ENCODE results near the gene FBXW9. TPM values are rescaled to one million over a fixed set of nuclear protein-coding genes. Genes with fewer than 3 reads are reported as not detected.
"Not testable (repeated sequence)": the region's sequence is repeated elsewhere in the genome, so short reads cannot be mapped to it uniquely, and the experiment has no call there.

Gene FBXW9
- total and polyA plus RNA-seq, 12 donors = 1.2 to 4.6 (median 2.1) TPM

- no peak for TF ChIP-seq CTCF (IDR thresholded peaks at IDR 0.05)
- Histone ChIP-seq H3K4me3 (no peak within 1 kb of the TSS), H3K36me3 (peaks cover 0 to 4% (median 0%) of the 10 kb centered on the region in 9 donors), H3K4me1 (no peaks in the 10 kb centered on the region), H3K27ac (no peak within 1 kb of the TSS), H3K27me3 (no peaks in the 10 kb centered on the region), H3K9me3 (no peaks in the 10 kb centered on the region)
- WGBS, 2 donors = 83 to 88% methylated on average over 9 of the region's 9 CpGs
- intact Hi-C loops (cut with DNase I) = no loop called here
- ATAC-seq (no peak), DNase-seq (no peak)
Observed at GRCh38 chr19:12687496-12688196, 8.8 kb downstream of the FBXW9 start, which contains the start of gene GNG14. Gene GNG14 (plus strand): TSS chr19:12687998. CDS start chr19:12688049, 51 bp downstream.

- intact Hi-C loops (cut with DNase I) = no loop called here
- WGBS, 2 donors = 76 to 82% methylated on average over 3 of the region's 3 CpGs
Observed at GRCh38 chr19:12685831-12686230, 10.6 kb downstream of the FBXW9 start.

GRCh38 chr19:12681074-12681987, 15.1 kb downstream of the FBXW9 start, which contains the start of gene DHPS:
Gene DHPS (minus strand): TSS chr19:12681880. CDS start chr19:12681766, 114 bp downstream.
- Histone ChIP-seq H3K27ac (peak within 1 kb of the TSS; percentile 91 to 98 (median 94)), H3K4me3 (peak within 1 kb of the TSS; percentile 71 to 100 (median 82)), H3K27me3 (no peaks in the 10 kb centered on the region), H3K36me3 (peaks cover 0 to 39% (median 29%) of the 10 kb centered on the region in 9 donors), H3K9me3 (no peaks in the 10 kb centered on the region), H3K4me1 (peaks cover 0 to 29% (median 13%) of the 10 kb centered on the region in 9 donors)
- peak; percentile 89 to 96 (median 94) for ATAC-seq
- WGBS, 2 donors = 0% methylated on average over 68 of the region's 68 CpGs
- DNase-seq = peak; percentile 85 to 97
- intact Hi-C loops (cut with DNase I) = loop anchor here in 1 of 10 donors (5.0 kb wide), 1 partner anchor 41 kb away; the partner anchor contains the start of gene TNPO2
- no peak for TF ChIP-seq CTCF (IDR thresholded peaks at IDR 0.05)

More at GRCh38 chr19:12685831-12686230, 10.6 kb downstream of the FBXW9 start:
- Histone ChIP-seq H3K36me3 (peaks cover 0 to 4% (median 0%) of the 10 kb centered on the region in 9 donors), H3K27me3 (no peaks in the 10 kb centered on the region), H3K27ac (no peak overlapping the region), H3K4me1 (peaks cover 0 to 8% (median 4%) of the 10 kb centered on the region in 9 donors), H3K4me3 (no peak overlapping the region), H3K9me3 (no peaks in the 10 kb centered on the region)
- TF ChIP-seq CTCF (IDR thresholded peaks at IDR 0.05) = no peak
- no peak for DNase-seq
- ATAC-seq = no peak

- no peak for DNase-seq
- H3K9me3 ChIP-seq = no peaks in the 10 kb centered on the region
- no peak for ATAC-seq
- 93% methylated on average over 9 of the region's 9 CpGs for WGBS, 2 donors
- peaks cover 0 to 30% (median 13%) of the 10 kb centered on the region in 9 donors for H3K4me1 ChIP-seq
- intact Hi-C loops (cut with DNase I) = loop anchor here in 1 of 10 donors (5.0 kb wide), 1 partner anchor 42 kb away; the partner anchor contains the start of gene TNPO2
- no peaks in the 10 kb centered on the region for H3K27me3 ChIP-seq
- H3K36me3 ChIP-seq = peaks cover 0 to 52% (median 41%) of the 10 kb centered on the region in 9 donors
- no peak for TF ChIP-seq CTCF (IDR thresholded peaks at IDR 0.05)
- no peak overlapping the region for H3K27ac ChIP-seq
- no peak overlapping the region for H3K4me3 ChIP-seq
Observed at GRCh38 chr19:12680034-12680433, 16.4 kb downstream of the FBXW9 start.

- not testable (repeated sequence) for DNase-seq, H3K4me3 ChIP-seq, H3K9me3 ChIP-seq, H3K27me3 ChIP-seq, H3K27ac ChIP-seq, ATAC-seq
- WGBS, 2 donors = 94 to 96% methylated on average over 5 of the region's 5 CpGs
- peaks cover 0 to 30% (median 13%) of the 10 kb centered on the region in 9 donors for H3K4me1 ChIP-seq
- intact Hi-C loops (cut with DNase I) = loop anchor here in 5 of 10 donors (5.0 to 10.0 kb wide), 5 partner anchors 113 to 473 kb away; partner anchors contain the start of gene JUNB (in 2 of the 5)
- peaks cover 0 to 72% (median 58%) of the 10 kb centered on the region in 9 donors for H3K36me3 ChIP-seq
Observed at GRCh38 chr19:12678039-12678438, 18.4 kb downstream of the FBXW9 start.

Measured in heart right ventricle (tissue), 16 donors.